Left kidney (tissue), 2 donors: ENCODE measurements around the gene RPN2. TPM values are rescaled to one million over a fixed set of nuclear protein-coding genes. Genes with fewer than 3 reads are reported as not detected.

Source experiments
- DNase-seq: peaks from one replicate; pipeline ENCODE4 v3.0.0-alpha.2; 2013
- polyA plus RNA-seq: library from polyadenylated mRNA; unstranded; fragments of 120-200 nt; gene quantifications from one replicate; pipeline ENCODE4 v1.2.1, GENCODE V29; 2013; ENCODE audit not compliant: insufficient read length

Gene RPN2
- polyA plus RNA-seq, 1 donor: 296 TPM

DNA sequence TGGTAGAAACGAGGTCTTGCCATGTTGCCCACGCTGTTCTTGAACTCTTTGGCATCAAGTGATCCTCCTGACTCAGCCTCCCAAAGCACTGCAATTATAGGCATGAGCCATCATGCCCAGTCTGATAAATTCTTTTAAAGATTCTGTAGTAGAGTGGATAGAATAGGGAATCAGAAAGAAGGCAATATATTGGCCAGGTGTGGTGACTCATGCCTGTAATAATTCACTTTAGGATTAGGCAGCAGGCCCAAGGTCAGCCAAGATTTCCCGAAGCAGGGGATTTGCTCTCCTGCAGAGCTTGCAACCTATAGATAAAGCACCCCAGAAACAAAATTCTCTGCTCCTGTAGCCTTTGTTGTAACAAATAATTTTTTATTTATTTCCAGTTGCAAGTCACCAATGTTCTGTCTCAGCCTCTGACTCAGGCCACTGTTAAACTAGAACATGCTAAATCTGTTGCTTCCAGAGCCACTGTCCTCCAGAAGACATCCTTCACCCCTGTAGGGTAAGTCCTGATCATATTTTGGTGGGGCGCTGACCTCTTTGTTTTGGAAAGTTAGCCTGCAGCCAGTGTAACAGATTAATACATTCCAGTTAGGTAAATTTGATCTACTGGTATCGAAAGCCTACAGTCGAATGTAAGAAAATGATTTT is 30.7 kb downstream of the RPN2 start:
- DNase-seq: no peak

DNA sequence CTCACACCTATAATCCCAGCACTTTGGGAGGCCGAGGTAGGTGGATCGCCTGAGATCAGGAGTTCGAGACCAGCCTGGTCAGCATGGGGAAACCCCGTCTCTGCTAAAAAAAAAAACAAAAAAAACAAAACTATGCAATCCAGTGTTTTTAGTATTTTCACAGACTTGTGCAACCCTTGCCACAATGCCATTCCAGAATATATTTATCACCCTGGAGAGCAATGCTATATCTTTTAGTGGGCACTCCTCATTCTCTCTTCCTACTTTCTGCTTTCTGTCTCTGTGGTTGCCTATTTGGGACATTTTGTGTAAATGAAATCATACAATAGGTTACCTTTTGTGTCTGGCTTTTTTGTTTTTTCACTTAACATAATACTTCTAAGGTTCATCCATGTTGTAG is 39.3 kb downstream of the RPN2 start:
- DNase-seq: no peak

DNA sequence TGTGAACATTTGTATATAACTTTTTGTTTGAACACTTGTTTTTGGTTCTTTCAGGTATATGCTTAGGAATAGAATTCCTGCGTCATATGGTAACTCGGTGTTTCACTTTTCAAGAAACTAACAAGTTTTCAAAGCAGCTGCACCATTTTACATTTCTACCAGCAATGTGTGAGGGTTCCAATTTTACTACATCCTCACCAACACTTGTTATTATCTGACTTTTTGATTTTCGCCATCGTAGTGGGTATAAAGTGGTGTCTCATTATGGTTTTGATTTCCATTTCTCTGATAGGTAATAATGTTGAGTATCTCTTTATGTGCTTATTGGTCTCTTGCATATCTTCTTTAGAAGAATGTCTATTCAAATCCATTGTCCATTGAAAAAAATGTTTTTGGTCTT is 39.8 kb downstream of the RPN2 start:
- no peak for DNase-seq

- no peak for DNase-seq
Measured at GRCh38 chr20:37219751-37220668, 40.9 kb downstream of the RPN2 start.

GRCh38 chr20:37220731-37221130 is 41.6 kb downstream of the RPN2 start:
- DNase-seq: no peak

- DNase-seq: no peak
Measured at GRCh38 chr20:37222086-37222485, 43.0 kb downstream of the RPN2 start.

- no peak for DNase-seq
Measured at GRCh38 chr20:37223053-37223452, 43.9 kb downstream of the RPN2 start.

- no peak for DNase-seq
Measured at GRCh38 chr20:37225146-37225545, 46.0 kb downstream of the RPN2 start.

DNA sequence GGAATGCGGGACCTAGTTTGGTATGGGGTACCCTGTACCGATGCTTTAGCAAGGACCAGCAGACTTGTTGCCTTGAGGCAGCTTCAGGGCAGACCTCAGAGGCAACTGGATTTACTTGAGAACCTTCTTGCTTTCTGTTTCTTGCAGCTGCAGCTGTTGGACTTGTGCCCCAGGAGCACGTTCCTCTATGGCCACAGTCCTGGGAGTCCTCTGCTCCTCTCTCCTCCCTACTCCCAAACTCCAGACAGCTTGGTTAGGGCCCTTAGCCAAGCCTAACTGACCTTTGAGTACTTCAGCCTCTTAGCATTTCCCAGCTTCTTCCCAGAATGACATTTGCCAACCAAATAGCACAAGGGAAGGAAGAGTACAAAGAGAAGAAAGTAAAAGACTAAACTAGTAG is 47.8 kb downstream of the RPN2 start:
- no peak for DNase-seq

GRCh38 chr20:37228082-37228481 is 49.0 kb downstream of the RPN2 start:
- DNase-seq: peak; percentile 37

DNA sequence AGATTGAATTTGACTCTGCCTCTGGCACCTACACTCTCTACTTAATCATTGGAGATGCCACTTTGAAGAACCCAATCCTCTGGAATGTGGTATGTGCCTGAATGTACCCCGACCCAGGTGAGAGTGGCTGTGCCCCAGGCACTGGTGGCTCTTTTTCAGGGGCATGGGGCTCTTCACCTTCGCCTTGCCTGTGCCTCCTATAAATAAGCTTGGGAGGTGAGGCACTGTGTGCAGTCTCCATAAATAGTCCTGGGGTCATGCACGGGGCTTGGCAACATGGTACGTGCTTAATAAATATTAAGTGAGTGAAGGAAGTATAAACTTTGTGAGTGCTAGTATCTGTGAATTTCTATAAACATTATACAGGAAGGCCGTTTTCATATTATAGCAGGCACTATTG is 49.5 kb downstream of the RPN2 start:
- no peak for DNase-seq

- DNase-seq: no peak
Measured at GRCh38 chr20:37229357-37229756, 50.2 kb downstream of the RPN2 start.

DNA sequence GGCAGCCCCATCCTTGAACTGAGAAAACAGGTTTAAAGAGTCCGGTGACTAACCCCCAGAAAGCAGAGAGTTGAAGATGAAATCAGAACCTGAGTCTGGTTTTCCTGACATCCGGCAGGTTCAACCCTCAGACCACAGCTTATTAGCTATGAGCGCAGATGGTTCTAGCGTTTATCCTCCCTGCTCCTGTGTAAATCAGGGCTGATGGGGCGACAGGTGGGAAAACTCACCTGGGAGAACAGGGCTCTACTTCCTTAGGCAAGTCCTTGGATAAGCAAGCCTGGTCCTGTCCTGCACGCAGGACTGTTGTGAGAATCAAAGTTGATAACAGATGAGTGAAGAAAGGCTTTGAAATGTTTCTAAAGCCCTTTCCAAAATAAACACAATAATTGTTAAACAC is 51.1 kb downstream of the RPN2 start:
- DNase-seq: no peak

GRCh38 chr20:37231947-37232630 is 53.0 kb downstream of the RPN2 start:
- DNase-seq: peak; percentile 45

DNA sequence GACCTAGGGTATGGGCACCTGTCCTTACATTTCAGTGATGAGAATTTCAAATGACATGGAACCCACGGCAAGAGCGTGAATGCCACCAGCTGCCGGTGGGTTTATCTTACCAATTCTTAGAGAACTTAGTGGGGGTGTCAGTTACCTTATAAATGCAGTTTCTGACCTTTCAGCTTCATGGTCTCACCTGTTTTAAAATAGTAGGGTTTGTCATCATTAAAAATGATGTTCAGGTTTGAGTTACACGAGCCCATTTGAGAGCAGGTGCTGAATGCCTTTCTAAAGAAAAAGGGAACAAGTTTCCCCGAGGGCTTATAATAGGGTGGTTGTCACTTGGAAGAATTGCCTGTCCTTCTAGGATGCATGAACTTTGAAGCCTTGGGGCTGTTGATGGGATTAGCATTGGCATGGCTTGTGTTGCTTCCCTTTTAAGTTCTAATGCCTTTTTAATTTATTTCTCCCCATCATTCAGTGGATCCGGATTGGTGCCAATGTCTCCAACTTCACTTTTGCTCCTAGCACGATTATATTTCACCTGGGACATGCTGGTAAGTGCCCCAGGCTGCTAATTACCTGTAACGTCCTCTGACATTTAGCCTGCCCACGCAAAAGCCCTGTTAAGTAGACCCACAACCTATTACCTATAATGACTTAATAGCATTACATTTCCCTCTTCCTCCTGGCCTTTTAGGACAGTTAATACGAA is 54.6 kb downstream of the RPN2 start:
- DNase-seq: no peak

- no peak for DNase-seq
Measured at GRCh38 chr20:37234254-37234581, 55.1 kb downstream of the RPN2 start.

GRCh38 chr20:37235065-37235464 is 55.9 kb downstream of the RPN2 start:
- DNase-seq: no peak

DNA sequence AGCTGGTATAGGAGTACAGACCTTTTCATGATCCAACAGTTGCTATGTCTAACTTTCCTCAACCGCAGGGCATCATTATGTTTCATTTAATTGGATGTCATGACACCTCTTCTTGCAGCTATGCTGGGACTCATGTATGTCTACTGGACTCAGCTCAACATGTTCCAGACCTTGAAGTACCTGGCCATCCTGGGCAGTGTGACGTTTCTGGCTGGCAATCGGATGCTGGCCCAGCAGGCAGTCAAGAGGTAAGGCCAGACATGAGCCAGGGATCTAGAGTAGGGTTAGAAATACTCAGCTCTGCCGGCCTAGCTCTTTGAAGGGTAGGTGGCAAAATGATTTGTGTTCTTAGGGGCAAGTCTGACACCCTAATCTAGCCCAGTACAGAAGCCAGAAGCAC is 57.3 kb downstream of the RPN2 start:
- no peak for DNase-seq

- no peak for DNase-seq
Measured at GRCh38 chr20:37237656-37238055, 58.5 kb downstream of the RPN2 start.

GRCh38 chr20:37238426-37238825 is 59.3 kb downstream of the RPN2 start:
- DNase-seq: no peak

GRCh38 chr20:37238935-37239451 is 59.9 kb downstream of the RPN2 start:
- no peak for DNase-seq

GRCh38 chr20:37240337-37241067 is 61.4 kb downstream of the RPN2 start:
- no peak for DNase-seq
